Gastroesophageal sphincter (tissue), 4 donors: ENCODE data around the gene SEC14L2. TPM values are rescaled to one million over a fixed set of nuclear protein-coding genes. Genes with fewer than 3 reads are reported as not detected.

Experiments used
- ATAC-seq: fragments of 150-250 bp; one replicate; pipeline ENCODE4 v1.9.1; 2016; ENCODE audit warnings: mild to moderate bottlenecking, moderate library complexity
- H3K27ac ChIP-seq, 4 donors: fragments of 200-600 bp; sonication (generic) in 3 of 4; 1 replicate in 3 of 4; 2 replicates in 1 of 4; pipeline ENCODE4 v1.5.1; 2016 to 2019
- H3K27me3 ChIP-seq: fragments of 200-600 bp; sonication (generic); one replicate; pipeline ENCODE4 v1.5.1; 2019
- H3K36me3 ChIP-seq, 2 donors: fragments of 200-600 bp; sonication (generic); one replicate each; pipeline ENCODE4 v1.5.1; 2019; ENCODE audit warnings: control low read depth in 1 of 2
- H3K4me1 ChIP-seq, 3 donors: fragments of 200-600 bp; sonication (generic); 1 replicate in 2 of 3; 2 replicates in 1 of 3; pipeline ENCODE4 v1.5.1; 2016 to 2019; ENCODE audit warnings: control low read depth in 2 of 3
- H3K4me3 ChIP-seq, 2 donors: fragments of 200-600 bp; sonication (generic); one replicate each; pipeline ENCODE4 v1.5.1; 2019; ENCODE audit warnings: mild to moderate bottlenecking in 1 of 2, moderate library complexity in 1 of 2
- H3K9me3 ChIP-seq, 3 donors: fragments of 200-600 bp; sonication (generic); one replicate each; pipeline ENCODE4 v1.5.1; 2017 to 2019; ENCODE audit warnings: control low read depth in 2 of 3
- EP300 ChIP-seq: sonication (generic); formaldehyde crosslinking; IDR thresholded peaks from one replicate; pipeline ENCODE4 v1.6.1; 2017; ENCODE audit warnings: antibody characterized with exemption, mild to moderate bottlenecking
- POLR2A ChIP-seq, 2 donors: fragments of 450-650 bp; IDR thresholded peaks; one replicate each; pipeline ENCODE4 v1.6.1; 2017; ENCODE audit warnings: antibody characterized with exemption in 2 of 2, mild to moderate bottlenecking in 2 of 2, moderate library complexity in 1 of 2
- POLR2AphosphoS5 ChIP-seq: sonication (generic); formaldehyde crosslinking; IDR thresholded peaks from one replicate; pipeline ENCODE4 v1.6.1; 2017; ENCODE audit warnings: antibody characterized with exemption
- WGBS, 2 donors: methylation state at CpG; one replicate each; pipeline ENCODE4 v1.1.5; 2018; ENCODE audit warnings: low coverage in 1 of 2; 5-methylcytosine and 5-hydroxymethylcytosine counted together
- total RNA-seq, 4 donors: library from RNA; depleted of rRNA; stranded (reverse); fragments of >200 nt; gene quantifications; one replicate each; pipeline ENCODE4 v1.1.0, GENCODE V29; 2016
- TF ChIP-seq, protein P1 (sequence below), 4 experiments: fragments of 200-600 bp in 2 of 4; fragments of 450-650 bp in 2 of 4; sonication (generic) in 1 of 4; IDR thresholded peaks; one replicate each; pipeline ENCODE4 v1.5.1; 2017 to 2019; ENCODE audit warnings: antibody characterized with exemption in 4 of 4, mild to moderate bottlenecking in 2 of 4, moderate library complexity in 2 of 4

Gene SEC14L2
- total RNA-seq, 4 donors from 2014 or later, result 8.1 to 27.2 (median 15.8) TPM

DNA sequence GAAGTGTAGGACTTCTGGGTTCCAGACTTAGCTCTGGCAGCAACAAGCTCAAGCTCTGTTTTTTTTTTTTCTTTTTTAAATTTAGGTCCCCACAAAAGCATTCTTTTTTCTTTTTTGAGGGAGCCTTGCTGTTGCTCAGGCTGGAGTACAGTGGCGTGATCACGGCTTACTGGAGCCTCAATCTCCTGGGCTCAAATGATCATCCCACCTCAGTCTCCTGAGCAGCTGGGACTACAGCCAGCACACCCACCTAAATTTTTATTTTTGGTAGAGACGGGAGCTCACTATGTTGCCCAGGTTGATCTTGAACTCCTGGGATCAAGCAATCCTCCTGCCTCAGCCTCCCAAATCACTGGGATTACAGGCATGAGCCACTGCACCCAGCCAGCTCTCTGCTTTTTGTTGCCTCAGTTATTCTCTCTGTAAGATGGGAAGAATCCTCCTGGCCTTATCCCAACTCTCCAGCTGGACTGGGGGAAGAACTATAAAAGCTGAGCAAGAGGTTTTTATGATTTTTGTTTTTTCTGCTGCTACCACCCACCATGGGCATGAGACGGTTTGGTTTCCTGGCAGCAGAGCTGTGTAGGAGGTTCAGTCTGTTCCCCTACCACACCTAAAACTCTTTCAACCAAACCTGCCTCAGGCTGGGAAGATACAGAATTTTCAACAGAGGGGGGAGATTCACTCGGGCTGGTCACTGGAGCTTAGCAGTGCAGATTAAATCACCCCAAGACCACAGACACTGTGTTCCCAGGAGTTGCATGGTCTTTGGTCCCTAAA, 17.1 kb downstream of the SEC14L2 start:
- Histone ChIP-seq H3K36me3 (peaks cover 0 to 97% of the 10 kb centered on the region in 2 donors), H3K9me3 (no peaks in the 10 kb centered on the region), H3K27me3 (no peaks in the 10 kb centered on the region), H3K4me1 (no peaks in the 10 kb centered on the region), H3K4me3 (no peak overlapping the region), H3K27ac (no peak overlapping the region)
- WGBS, 2 donors, result 88 to 90% methylated on average over 3 to 4 of the region's 5 CpGs
- no peak for ATAC-seq
- TF ChIP-seq POLR2AphosphoS5 (no peak), EP300 (no peak), POLR2A (IDR thresholded peaks at IDR 0.05) (no peak)
- TF ChIP-seq, protein P1, sequence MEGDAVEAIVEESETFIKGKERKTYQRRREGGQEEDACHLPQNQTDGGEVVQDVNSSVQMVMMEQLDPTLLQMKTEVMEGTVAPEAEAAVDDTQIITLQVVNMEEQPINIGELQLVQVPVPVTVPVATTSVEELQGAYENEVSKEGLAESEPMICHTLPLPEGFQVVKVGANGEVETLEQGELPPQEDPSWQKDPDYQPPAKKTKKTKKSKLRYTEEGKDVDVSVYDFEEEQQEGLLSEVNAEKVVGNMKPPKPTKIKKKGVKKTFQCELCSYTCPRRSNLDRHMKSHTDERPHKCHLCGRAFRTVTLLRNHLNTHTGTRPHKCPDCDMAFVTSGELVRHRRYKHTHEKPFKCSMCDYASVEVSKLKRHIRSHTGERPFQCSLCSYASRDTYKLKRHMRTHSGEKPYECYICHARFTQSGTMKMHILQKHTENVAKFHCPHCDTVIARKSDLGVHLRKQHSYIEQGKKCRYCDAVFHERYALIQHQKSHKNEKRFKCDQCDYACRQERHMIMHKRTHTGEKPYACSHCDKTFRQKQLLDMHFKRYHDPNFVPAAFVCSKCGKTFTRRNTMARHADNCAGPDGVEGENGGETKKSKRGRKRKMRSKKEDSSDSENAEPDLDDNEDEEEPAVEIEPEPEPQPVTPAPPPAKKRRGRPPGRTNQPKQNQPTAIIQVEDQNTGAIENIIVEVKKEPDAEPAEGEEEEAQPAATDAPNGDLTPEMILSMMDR (IDR thresholded peaks at IDR 0.05), result no peak

DNA sequence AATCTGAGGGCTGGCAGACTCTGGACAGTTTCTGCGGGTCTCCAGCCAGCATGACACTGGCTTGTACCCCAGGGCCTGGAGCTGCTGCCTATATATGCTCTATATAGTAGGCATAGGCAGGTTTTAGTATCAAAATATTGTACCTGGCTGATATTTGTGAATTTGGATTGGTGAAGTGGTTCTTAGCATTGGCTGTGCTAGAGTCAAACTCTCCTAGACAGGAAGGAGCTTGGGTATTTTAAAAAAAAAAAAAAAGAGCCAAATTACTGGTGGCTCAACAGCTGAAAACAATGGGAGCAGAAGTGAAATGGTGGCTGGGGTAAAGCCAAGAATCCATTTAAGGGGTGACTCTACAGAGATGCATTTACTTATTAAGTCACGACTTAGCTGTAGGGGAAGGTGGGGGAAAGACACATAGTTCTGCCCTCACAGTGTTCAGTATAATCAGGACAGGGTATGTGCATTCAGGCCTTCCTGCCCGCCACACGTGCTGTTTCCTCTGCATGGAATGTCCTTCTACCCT, 17.8 kb downstream of the SEC14L2 start:
- WGBS, 2 donors, result 71 to 77% methylated on average over 3 to 4 of the region's 4 CpGs
- H3K9me3 ChIP-seq, result no peaks in the 10 kb centered on the region
- TF ChIP-seq POLR2A (IDR thresholded peaks at IDR 0.05), result no peak
- TF ChIP-seq POLR2AphosphoS5, result no peak
- TF ChIP-seq, protein P1 (IDR thresholded peaks at IDR 0.05), result no peak
- TF ChIP-seq EP300, result no peak
- H3K36me3 ChIP-seq, result peaks cover 0 to 97% of the 10 kb centered on the region in 2 donors
- no peak for ATAC-seq
- no peak overlapping the region for H3K4me3 ChIP-seq
- no peaks in the 10 kb centered on the region for H3K27me3 ChIP-seq
- no peak overlapping the region for H3K27ac ChIP-seq
- peaks cover 0 to under 1% (median 0%) of the 10 kb centered on the region in 3 donors for H3K4me1 ChIP-seq

- WGBS, 2 donors, result no CpG with 5 or more reads among the region's 2 CpGs
Measured at GRCh38 chr22:30416403-30416802, 19.6 kb downstream of the SEC14L2 start.

GRCh38 chr22:30416837-30417236, 20.0 kb downstream of the SEC14L2 start:
- TF ChIP-seq EP300 (no peak), POLR2AphosphoS5 (no peak), POLR2A (IDR thresholded peaks at IDR 0.05) (no peak)
- TF ChIP-seq, protein P1 (IDR thresholded peaks at IDR 0.05), result no peak
- 20 to 30% methylated on average over 1 of the region's 1 CpG for WGBS, 2 donors
- ATAC-seq, result no peak
- no peaks in the 10 kb centered on the region for H3K27me3 ChIP-seq
- H3K9me3 ChIP-seq, result no peaks in the 10 kb centered on the region
- H3K4me3 ChIP-seq, result no peak overlapping the region
- H3K36me3 ChIP-seq, result peaks cover 0 to 88% of the 10 kb centered on the region in 2 donors
- no peak overlapping the region for H3K27ac ChIP-seq
- peaks cover 0 to 23% (median 5%) of the 10 kb centered on the region in 3 donors for H3K4me1 ChIP-seq

More at GRCh38 chr22:30416403-30416802, 19.6 kb downstream of the SEC14L2 start:
- ATAC-seq, result no peak
- H3K36me3 ChIP-seq, result peaks cover 0 to 91% of the 10 kb centered on the region in 2 donors
- TF ChIP-seq POLR2AphosphoS5, result no peak
- no peak for TF ChIP-seq POLR2A (IDR thresholded peaks at IDR 0.05)
- no peak for TF ChIP-seq EP300
- TF ChIP-seq, protein P1 (IDR thresholded peaks at IDR 0.05), result no peak
- H3K4me3 ChIP-seq, result no peak overlapping the region
- no peak overlapping the region for H3K27ac ChIP-seq
- no peaks in the 10 kb centered on the region for H3K9me3 ChIP-seq
- H3K27me3 ChIP-seq, result no peaks in the 10 kb centered on the region
- peaks cover 0 to 18% (median 3%) of the 10 kb centered on the region in 3 donors for H3K4me1 ChIP-seq
